Fibroblast of lung (primary cell): ENCODE data around the gene TNK2. TPM values are rescaled to one million over a fixed set of nuclear protein-coding genes. Genes with fewer than 3 reads are reported as not detected.

Experiments used
- DNase-seq, 2 donors: peaks; one replicate each; pipeline versions ENCODE4 v3.0.0 to v3.0.0-alpha.2; 2010; ENCODE audit warnings: low read depth in 2 of 2
- H2AFZ ChIP-seq: 2 replicates; pipeline ENCODE4 v1.5.1; 2012; ENCODE audit warnings: low read length, control low read depth, inconsistent platforms
- H3K27ac ChIP-seq: 2 replicates; pipeline ENCODE4 v1.5.1; 2011; ENCODE audit warnings: low read length, control low read depth; ENCODE audit not compliant: insufficient read depth
- H3K27me3 ChIP-seq: 2 replicates; pipeline ENCODE4 v1.5.1; 2011; ENCODE audit warnings: mild to moderate bottlenecking, low read length; ENCODE audit not compliant: control insufficient read depth, insufficient read depth
- H3K36me3 ChIP-seq: 2 replicates; pipeline ENCODE4 v1.5.1; 2011; ENCODE audit warnings: low read length; ENCODE audit not compliant: control insufficient read depth, insufficient read depth
- H3K4me1 ChIP-seq: 2 replicates; pipeline ENCODE4 v1.5.1; 2011; ENCODE audit warnings: low read length; ENCODE audit not compliant: control insufficient read depth, insufficient read depth; ENCODE audit errors: extremely low read depth
- H3K4me2 ChIP-seq: 2 replicates; pipeline ENCODE4 v1.5.1; 2011; ENCODE audit warnings: low read length, control low read depth; ENCODE audit not compliant: insufficient read depth; ENCODE audit errors: extremely low read depth
- H3K4me3 ChIP-seq, 4 experiments: fragments of 200-600 bp in 1 of 4; sonication (generic) in 1 of 4; replicated peaks in 1 of 4; 2 replicates each; pipeline ENCODE4 v1.5.1; 2011 to 2016; ENCODE audit warnings: low read length in 4 of 4, low read depth in 3 of 4, mild to moderate bottlenecking in 3 of 4, control low read depth in 2 of 4, inconsistent platforms in 1 of 4, mixed read lengths in 1 of 4; ENCODE audit not compliant: insufficient read depth in 1 of 4; ENCODE audit errors: control extremely low read depth in 1 of 4
- H3K79me2 ChIP-seq: 2 replicates; pipeline ENCODE4 v1.5.1; 2012; ENCODE audit warnings: mild to moderate bottlenecking, low read length, inconsistent platforms; ENCODE audit not compliant: control insufficient read depth, insufficient read depth
- H3K9ac ChIP-seq: 2 replicates; pipeline ENCODE4 v1.5.1; 2011; ENCODE audit warnings: mild to moderate bottlenecking, low read length, control low read depth; ENCODE audit not compliant: insufficient read depth
- H3K9me3 ChIP-seq: 2 replicates; pipeline ENCODE4 v1.5.1; 2012; ENCODE audit warnings: low read depth, low read length; ENCODE audit not compliant: control insufficient read depth, insufficient read depth
- H4K20me1 ChIP-seq: 2 replicates; pipeline ENCODE4 v1.5.1; 2011; ENCODE audit warnings: low read length; ENCODE audit not compliant: control insufficient read depth, insufficient read depth; ENCODE audit errors: extremely low read depth
- EZH2 ChIP-seq: IDR thresholded peaks from 2 replicates; pipeline ENCODE4 v1.5.1; 2012; ENCODE audit warnings: low read length, control low read depth, mild to moderate bottlenecking; ENCODE audit errors: missing control alignments
- polyA plus RNA-seq, 2 donors: library from polyadenylated mRNA; depleted of rRNA in 1 of 2; stranded (reverse) in 1 of 2; unstranded in 1 of 2; fragments of >200 nt; gene quantifications; 2 replicates each; pipeline ENCODE4 v1.2.1, GENCODE V29; 2011 to 2012; ENCODE audit warnings: missing spikeins in 1 of 2
- total RNA-seq: library from RNA; depleted of rRNA; stranded (reverse); fragments of >200 nt; gene quantifications from 2 replicates; pipeline ENCODE4 v1.2.1, GENCODE V29; 2014
- TF ChIP-seq, protein P1 (sequence below), 2 donors: IDR thresholded peaks in 1 of 2; conservative IDR thresholded peaks in 1 of 2; 1 replicate in 1 of 2; 2 replicates in 1 of 2; pipeline ENCODE4 v1.5.1; 2011 to 2012; ENCODE audit warnings: low read length in 2 of 2, control low read depth in 1 of 2, inconsistent platforms in 1 of 2, low read depth in 1 of 2, mild to moderate bottlenecking in 1 of 2

TNK2 gene
- total and polyA plus RNA-seq, 2 donors (not counting 1 experiment from before 2014, with no cell fraction given): 2.5 to 10.7 TPM

DNA sequence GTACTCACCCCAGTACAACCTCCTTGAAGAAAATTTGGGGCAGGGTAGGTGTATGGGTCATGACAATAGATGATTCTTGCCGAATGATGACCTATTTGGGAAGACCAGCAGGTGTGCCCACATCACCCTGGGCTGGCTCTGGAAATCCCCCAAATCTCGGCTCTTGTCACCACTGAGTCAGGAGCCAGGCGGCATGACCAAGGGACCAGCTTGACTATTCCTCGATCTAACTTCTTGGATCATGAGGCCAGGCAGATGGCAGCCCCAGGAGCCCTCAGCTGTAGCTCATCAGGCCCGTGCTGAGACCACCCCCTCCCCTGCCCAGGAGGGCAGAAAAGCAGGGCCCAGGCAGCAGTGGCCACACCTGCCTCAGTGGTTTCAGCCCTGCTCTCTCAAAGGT lies 87.5 kb downstream of the TNK2 start:
- H3K4me1 ChIP-seq: no peaks in the 10 kb centered on the region
- H3K4me3 ChIP-seq: no peak overlapping the region
- H3K27ac ChIP-seq: no peak overlapping the region
- H2AFZ ChIP-seq: no peak overlapping the region
- H3K4me2 ChIP-seq: no peak overlapping the region
- H4K20me1 ChIP-seq: no peaks in the 10 kb centered on the region
- H3K79me2 ChIP-seq: no peaks in the 10 kb centered on the region
- H3K9ac ChIP-seq: no peak overlapping the region
- no peak for DNase-seq
- TF ChIP-seq, protein P1, sequence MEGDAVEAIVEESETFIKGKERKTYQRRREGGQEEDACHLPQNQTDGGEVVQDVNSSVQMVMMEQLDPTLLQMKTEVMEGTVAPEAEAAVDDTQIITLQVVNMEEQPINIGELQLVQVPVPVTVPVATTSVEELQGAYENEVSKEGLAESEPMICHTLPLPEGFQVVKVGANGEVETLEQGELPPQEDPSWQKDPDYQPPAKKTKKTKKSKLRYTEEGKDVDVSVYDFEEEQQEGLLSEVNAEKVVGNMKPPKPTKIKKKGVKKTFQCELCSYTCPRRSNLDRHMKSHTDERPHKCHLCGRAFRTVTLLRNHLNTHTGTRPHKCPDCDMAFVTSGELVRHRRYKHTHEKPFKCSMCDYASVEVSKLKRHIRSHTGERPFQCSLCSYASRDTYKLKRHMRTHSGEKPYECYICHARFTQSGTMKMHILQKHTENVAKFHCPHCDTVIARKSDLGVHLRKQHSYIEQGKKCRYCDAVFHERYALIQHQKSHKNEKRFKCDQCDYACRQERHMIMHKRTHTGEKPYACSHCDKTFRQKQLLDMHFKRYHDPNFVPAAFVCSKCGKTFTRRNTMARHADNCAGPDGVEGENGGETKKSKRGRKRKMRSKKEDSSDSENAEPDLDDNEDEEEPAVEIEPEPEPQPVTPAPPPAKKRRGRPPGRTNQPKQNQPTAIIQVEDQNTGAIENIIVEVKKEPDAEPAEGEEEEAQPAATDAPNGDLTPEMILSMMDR (conservative IDR thresholded peaks at IDR 0.05 in 1 of 2, IDR thresholded peaks at IDR 0.05 in 1 of 2; ENCODE audit: low read depth in 1 of 2, low read length in 2 of 2): no peak
- no peak for TF ChIP-seq EZH2
- H3K27me3 ChIP-seq: peaks cover 3% of the 10 kb centered on the region
- no peaks in the 10 kb centered on the region for H3K36me3 ChIP-seq
- no peaks in the 10 kb centered on the region for H3K9me3 ChIP-seq

DNA sequence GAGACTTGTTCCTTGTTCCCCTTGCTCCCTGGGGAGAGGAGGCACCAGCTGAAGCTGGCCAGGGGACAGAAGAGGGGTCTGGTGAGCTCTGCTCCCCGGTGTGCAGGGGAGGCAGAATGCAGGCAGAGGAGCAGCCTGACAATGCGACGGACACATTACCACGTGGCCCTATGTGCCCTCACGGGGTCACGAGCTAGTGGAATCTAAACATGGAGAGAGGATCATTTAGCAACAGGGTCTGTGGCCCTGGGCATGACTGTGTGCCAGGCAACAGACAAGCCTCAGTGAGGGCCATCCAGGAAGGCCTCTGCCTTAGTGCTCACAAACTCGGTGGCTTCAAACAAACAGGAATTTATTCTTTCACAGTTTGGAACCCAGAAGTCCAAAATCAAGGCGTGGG lies 88.2 kb downstream of the TNK2 start:
- H3K9ac ChIP-seq: no peak overlapping the region
- H3K36me3 ChIP-seq: no peaks in the 10 kb centered on the region
- H3K27me3 ChIP-seq: peaks cover 3% of the 10 kb centered on the region
- no peak for TF ChIP-seq EZH2
- TF ChIP-seq, protein P1 (conservative IDR thresholded peaks at IDR 0.05 in 1 of 2, IDR thresholded peaks at IDR 0.05 in 1 of 2; ENCODE audit: low read depth in 1 of 2, low read length in 2 of 2): no peak
- H3K4me3 ChIP-seq: no peak overlapping the region
- no peaks in the 10 kb centered on the region for H3K4me1 ChIP-seq
- H3K4me2 ChIP-seq: no peak overlapping the region
- no peak for DNase-seq
- no peaks in the 10 kb centered on the region for H4K20me1 ChIP-seq
- no peak overlapping the region for H3K27ac ChIP-seq
- H3K79me2 ChIP-seq: no peaks in the 10 kb centered on the region
- H2AFZ ChIP-seq: no peak overlapping the region
- H3K9me3 ChIP-seq: no peaks in the 10 kb centered on the region

DNA sequence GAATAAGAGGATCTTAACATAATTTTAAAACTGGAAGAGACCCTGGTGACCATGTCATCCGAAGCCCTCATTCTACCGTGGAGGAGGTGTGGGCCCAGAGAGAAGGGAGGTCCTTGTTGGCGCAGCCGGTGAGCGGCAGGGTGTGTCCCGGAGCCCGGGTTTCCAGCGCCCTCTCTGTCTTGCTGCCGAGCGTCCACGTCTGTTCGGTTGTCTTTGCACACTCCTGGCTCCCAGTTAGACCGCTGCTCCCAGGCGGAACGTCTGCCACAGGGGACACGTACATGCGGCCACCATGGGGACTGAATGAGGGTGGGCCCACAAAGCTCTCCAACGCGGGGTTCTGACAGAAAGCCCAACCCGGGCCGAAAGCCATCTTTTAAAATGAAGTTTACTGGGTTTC lies 90.0 kb downstream of the TNK2 start:
- no peak overlapping the region for H2AFZ ChIP-seq
- H3K9me3 ChIP-seq: no peaks in the 10 kb centered on the region
- no peaks in the 10 kb centered on the region for H4K20me1 ChIP-seq
- H3K4me3 ChIP-seq: no peak overlapping the region
- H3K27me3 ChIP-seq: no peaks in the 10 kb centered on the region
- no peaks in the 10 kb centered on the region for H3K79me2 ChIP-seq
- no peaks in the 10 kb centered on the region for H3K36me3 ChIP-seq
- TF ChIP-seq, protein P1 (conservative IDR thresholded peaks at IDR 0.05 in 1 of 2, IDR thresholded peaks at IDR 0.05 in 1 of 2; ENCODE audit: low read depth in 1 of 2, low read length in 2 of 2): no peak
- no peak for TF ChIP-seq EZH2
- no peak for DNase-seq
- H3K9ac ChIP-seq: no peak overlapping the region
- H3K27ac ChIP-seq: no peak overlapping the region
- H3K4me2 ChIP-seq: no peak overlapping the region
- H3K4me1 ChIP-seq: no peaks in the 10 kb centered on the region
